HepG2 (cell line): ENCODE results near the gene VDR. TPM values are rescaled to one million over a fixed set of nuclear protein-coding genes. Genes with fewer than 3 reads are reported as not detected.
A peak's percentile ranks its signal among the peaks of the same experiment; 100 is the strongest.

Source experiments
- BCL3 ChIP-seq: sonication (generic); formaldehyde crosslinking; IDR thresholded peaks from 2 replicates; pipeline ENCODE4 v1.5.1; 2020; ENCODE audit warnings: mild to moderate bottlenecking, missing genetic modification reagents, moderate library complexity
- HOXA5 ChIP-seq: sonication (generic); formaldehyde crosslinking; IDR thresholded peaks from 2 replicates; pipeline ENCODE4 v1.4.0; 2020; ENCODE audit warnings: missing genetic modification reagents
- MEF2D ChIP-seq: sonication (generic); formaldehyde crosslinking; IDR thresholded peaks from 2 replicates; pipeline ENCODE4 v1.5.1; 2020; ENCODE audit warnings: mild to moderate bottlenecking, missing genetic modification reagents
- MYC ChIP-seq: sonication (generic); formaldehyde crosslinking; IDR thresholded peaks from 2 replicates; pipeline ENCODE4 v1.9.0; 2021; ENCODE audit warnings: missing genetic modification reagents, borderline replicate concordance
- NBN ChIP-seq: fragments of 450-650 bp; conservative IDR thresholded peaks from 2 replicates; pipeline ENCODE4 v1.6.1; 2017
- PCBP2 ChIP-seq: fragments of 200-400 bp; formaldehyde crosslinking; optimal IDR thresholded peaks from 2 replicates; pipeline ENCODE3; 2018; ENCODE audit warnings: low read length, low read depth; ENCODE audit not compliant: poor library complexity, severe bottlenecking
- POGZ ChIP-seq: sonication (generic); formaldehyde crosslinking; IDR thresholded peaks from 2 replicates; pipeline ENCODE4 v1.4.0; 2020; ENCODE audit warnings: mild to moderate bottlenecking, missing genetic modification reagents
- POLR2G ChIP-seq: fragments of 200-400 bp; formaldehyde crosslinking; IDR thresholded peaks from 2 replicates; pipeline ENCODE4 v1.6.1; 2018; ENCODE audit warnings: mild to moderate bottlenecking, low read depth, low read length, moderate library complexity
- RORA ChIP-seq: sonication (generic); formaldehyde crosslinking; IDR thresholded peaks from 2 replicates; pipeline ENCODE4 v1.5.0; 2020; ENCODE audit warnings: mild to moderate bottlenecking, missing genetic modification reagents, moderate library complexity
- SAP130 ChIP-seq: IDR thresholded peaks from 2 replicates; pipeline ENCODE4 v1.6.1; 2016; ENCODE audit warnings: low read depth
- SRSF1 ChIP-seq: fragments of 200-400 bp; formaldehyde crosslinking; optimal IDR thresholded peaks from 2 replicates; pipeline ENCODE3; 2017; ENCODE audit warnings: mild to moderate bottlenecking, low read depth, low read length, moderate library complexity
- TCF7 ChIP-seq: sonication (generic); IDR thresholded peaks from 2 replicates; pipeline ENCODE4 v1.6.1; 2016; ENCODE audit warnings: antibody characterized with exemption, low read depth
- ZBTB37 ChIP-seq: sonication (generic); formaldehyde crosslinking; IDR thresholded peaks from 2 replicates; pipeline ENCODE4 v1.4.0; 2020; ENCODE audit warnings: mild to moderate bottlenecking, missing genetic modification reagents
- ZFX ChIP-seq: sonication (generic); formaldehyde crosslinking; IDR thresholded peaks from 2 replicates; pipeline ENCODE4 v1.4.0; 2020; ENCODE audit warnings: mild to moderate bottlenecking, low read depth, missing genetic modification reagents, moderate library complexity
- ZNF350 ChIP-seq: sonication (generic); formaldehyde crosslinking; IDR thresholded peaks from 2 replicates; pipeline ENCODE4 v1.4.0; 2020; ENCODE audit warnings: mild to moderate bottlenecking, low read depth, missing genetic modification reagents, borderline replicate concordance
- ZNF354B ChIP-seq: sonication (generic); formaldehyde crosslinking; IDR thresholded peaks from 2 replicates; pipeline ENCODE4 v1.8.0; 2022; ENCODE audit warnings: mild to moderate bottlenecking, missing genetic modification reagents
- ZNF557 ChIP-seq: sonication (generic); formaldehyde crosslinking; IDR thresholded peaks from 2 replicates; pipeline ENCODE4 v1.4.0; 2020; ENCODE audit warnings: missing genetic modification reagents
- ZNF776 ChIP-seq: sonication (generic); formaldehyde crosslinking; IDR thresholded peaks from 2 replicates; pipeline ENCODE4 v1.4.0; 2020; ENCODE audit warnings: mild to moderate bottlenecking, missing genetic modification reagents
- ZNF782 ChIP-seq: sonication (generic); formaldehyde crosslinking; IDR thresholded peaks from 2 replicates; pipeline ENCODE4 v1.4.0; 2020; ENCODE audit warnings: missing genetic modification reagents, mild to moderate bottlenecking, borderline replicate concordance
- ZNF883 ChIP-seq: sonication (generic); formaldehyde crosslinking; IDR thresholded peaks from 2 replicates; pipeline ENCODE4 v1.5.1; 2020; ENCODE audit warnings: mild to moderate bottlenecking, missing genetic modification reagents; ENCODE audit errors: not compliant biosample characterization
- polyA plus RNA-seq, 8 experiments: library from polyadenylated mRNA; depleted of rRNA in 3 of 8; stranded (reverse) in 7 of 8; unstranded in 1 of 8; fragments of >200 nt; fragmentation: Illumina TruSeq in 4 of 8; extraction: Trizol in 4 of 8; gene quantifications; 2 replicates each; pipeline versions ENCODE4 v1.2.1 to v1.2.3, GENCODE V29; 2011 to 2016; ENCODE audit warnings: low read depth in 4 of 8, missing spikeins in 1 of 8, mixed read lengths in 1 of 8; ENCODE audit not compliant: insufficient read depth in 1 of 8
- total RNA-seq, 5 experiments: library from RNA; depleted of rRNA; stranded (reverse); fragments of >200 nt; fragmentation: Illumina TruSeq; extraction: Trizol; gene quantifications; 2 replicates each; pipeline ENCODE4 v1.2.3, GENCODE V29; 2016; ENCODE audit warnings: low read depth in 1 of 5
- TF ChIP-seq, protein P1 (sequence below): sonication (generic); formaldehyde crosslinking; IDR thresholded peaks from 2 replicates; pipeline ENCODE4 v1.5.0; 2020; ENCODE audit warnings: missing genetic modification reagents, mild to moderate bottlenecking, borderline replicate concordance
- TF ChIP-seq, protein P2 (sequence below): IDR thresholded peaks from 2 replicates; pipeline ENCODE4 v1.6.1; 2016; ENCODE audit warnings: control low read depth
- TF ChIP-seq, protein P3 (sequence below): sonication (generic); formaldehyde crosslinking; IDR thresholded peaks from 2 replicates; pipeline ENCODE4 v1.4.0; 2020; ENCODE audit warnings: low read depth, mild to moderate bottlenecking, missing genetic modification reagents

The VDR gene
- total and polyA plus RNA-seq, 2 of the 13 experiments (the other 11 are each of a cell fraction or from before 2014, with no cell fraction given): 0.08 to 0.33 TPM

DNA sequence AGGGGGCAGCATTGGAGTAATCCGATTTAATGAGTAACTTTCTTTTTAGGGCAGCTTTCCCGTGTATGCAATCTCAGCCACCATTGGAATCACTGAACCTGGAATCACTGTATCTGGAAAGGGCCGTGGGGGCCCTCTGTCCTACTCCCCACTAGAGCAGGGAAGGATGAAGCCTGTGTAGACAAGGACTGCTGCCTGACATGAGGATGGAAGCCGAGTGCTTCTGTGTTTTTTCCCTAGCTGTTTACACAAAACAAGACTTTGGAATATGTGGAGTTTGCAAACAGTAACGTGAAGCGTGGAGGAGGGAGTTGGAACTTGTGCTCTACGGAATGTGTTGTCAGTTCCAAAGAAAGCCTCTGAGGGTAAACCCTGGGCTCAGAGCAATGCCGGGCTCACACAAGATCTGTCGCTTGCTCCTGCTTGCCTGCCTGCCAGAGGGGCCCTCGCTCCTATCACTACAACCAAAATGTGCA is 52.7 kb downstream of the VDR start (continued):
- TF ChIP-seq BCL3 (no peak), POGZ (CRISPR knock-in tag) (no peak), ZNF350 (CRISPR knock-in tag) (no peak), ZFX (peak; percentile 42; the same call in 1 of the 2 replicates), ZBTB37 (CRISPR knock-in tag) (no peak), ZNF776 (CRISPR knock-in tag) (no peak), ZNF782 (no peak), NBN (no peak), ZNF883 (no peak), MEF2D (CRISPR knock-in tag) (peak; percentile 71; the same call in 1 of the 2 replicates), ZNF557 (CRISPR knock-in tag) (no peak), TCF7 (no peak), SAP130 (CRISPR knock-in tag) (peak; percentile 72), PCBP2 (no peak), POLR2G (no peak), MYC (CRISPR knock-in tag) (0 out of 2 replicates have a peak, but pooled peaks have one; percentile 34), SRSF1 (no peak), RORA (no peak), ZNF354B (CRISPR knock-in tag) (no peak), HOXA5 (CRISPR knock-in tag) (peak; percentile 43; the same call in 1 of the 2 replicates)
- TF ChIP-seq, protein P1, sequence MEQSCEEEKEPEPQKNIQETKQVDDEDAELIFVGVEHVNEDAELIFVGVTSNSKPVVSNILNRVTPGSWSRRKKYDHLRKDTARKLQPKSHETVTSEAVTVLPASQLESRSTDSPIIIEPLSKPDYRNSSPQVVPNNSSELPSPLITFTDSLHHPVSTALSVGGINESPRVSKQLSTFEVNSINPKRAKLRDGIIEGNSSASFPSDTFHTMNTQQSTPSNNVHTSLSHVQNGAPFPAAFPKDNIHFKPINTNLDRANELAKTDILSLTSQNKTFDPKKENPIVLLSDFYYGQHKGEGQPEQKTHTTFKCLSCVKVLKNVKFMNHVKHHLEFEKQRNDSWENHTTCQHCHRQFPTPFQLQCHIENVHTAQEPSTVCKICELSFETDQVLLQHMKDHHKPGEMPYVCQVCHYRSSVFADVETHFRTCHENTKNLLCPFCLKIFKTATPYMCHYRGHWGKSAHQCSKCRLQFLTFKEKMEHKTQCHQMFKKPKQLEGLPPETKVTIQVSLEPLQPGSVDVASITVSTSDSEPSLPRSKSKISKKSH (CRISPR knock-in tag): no peak
- TF ChIP-seq, protein P2, sequence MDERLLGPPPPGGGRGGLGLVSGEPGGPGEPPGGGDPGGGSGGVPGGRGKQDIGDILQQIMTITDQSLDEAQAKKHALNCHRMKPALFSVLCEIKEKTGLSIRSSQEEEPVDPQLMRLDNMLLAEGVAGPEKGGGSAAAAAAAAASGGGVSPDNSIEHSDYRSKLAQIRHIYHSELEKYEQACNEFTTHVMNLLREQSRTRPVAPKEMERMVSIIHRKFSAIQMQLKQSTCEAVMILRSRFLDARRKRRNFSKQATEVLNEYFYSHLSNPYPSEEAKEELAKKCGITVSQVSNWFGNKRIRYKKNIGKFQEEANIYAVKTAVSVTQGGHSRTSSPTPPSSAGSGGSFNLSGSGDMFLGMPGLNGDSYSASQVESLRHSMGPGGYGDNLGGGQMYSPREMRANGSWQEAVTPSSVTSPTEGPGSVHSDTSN (CRISPR knock-in tag): no peak
- TF ChIP-seq, protein P3, sequence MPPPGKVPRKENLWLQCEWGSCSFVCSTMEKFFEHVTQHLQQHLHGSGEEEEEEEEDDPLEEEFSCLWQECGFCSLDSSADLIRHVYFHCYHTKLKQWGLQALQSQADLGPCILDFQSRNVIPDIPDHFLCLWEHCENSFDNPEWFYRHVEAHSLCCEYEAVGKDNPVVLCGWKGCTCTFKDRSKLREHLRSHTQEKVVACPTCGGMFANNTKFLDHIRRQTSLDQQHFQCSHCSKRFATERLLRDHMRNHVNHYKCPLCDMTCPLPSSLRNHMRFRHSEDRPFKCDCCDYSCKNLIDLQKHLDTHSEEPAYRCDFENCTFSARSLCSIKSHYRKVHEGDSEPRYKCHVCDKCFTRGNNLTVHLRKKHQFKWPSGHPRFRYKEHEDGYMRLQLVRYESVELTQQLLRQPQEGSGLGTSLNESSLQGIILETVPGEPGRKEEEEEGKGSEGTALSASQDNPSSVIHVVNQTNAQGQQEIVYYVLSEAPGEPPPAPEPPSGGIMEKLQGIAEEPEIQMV (CRISPR knock-in tag): no peak
